Measurements from ENCODE around the gene RGS8.

DNA sequence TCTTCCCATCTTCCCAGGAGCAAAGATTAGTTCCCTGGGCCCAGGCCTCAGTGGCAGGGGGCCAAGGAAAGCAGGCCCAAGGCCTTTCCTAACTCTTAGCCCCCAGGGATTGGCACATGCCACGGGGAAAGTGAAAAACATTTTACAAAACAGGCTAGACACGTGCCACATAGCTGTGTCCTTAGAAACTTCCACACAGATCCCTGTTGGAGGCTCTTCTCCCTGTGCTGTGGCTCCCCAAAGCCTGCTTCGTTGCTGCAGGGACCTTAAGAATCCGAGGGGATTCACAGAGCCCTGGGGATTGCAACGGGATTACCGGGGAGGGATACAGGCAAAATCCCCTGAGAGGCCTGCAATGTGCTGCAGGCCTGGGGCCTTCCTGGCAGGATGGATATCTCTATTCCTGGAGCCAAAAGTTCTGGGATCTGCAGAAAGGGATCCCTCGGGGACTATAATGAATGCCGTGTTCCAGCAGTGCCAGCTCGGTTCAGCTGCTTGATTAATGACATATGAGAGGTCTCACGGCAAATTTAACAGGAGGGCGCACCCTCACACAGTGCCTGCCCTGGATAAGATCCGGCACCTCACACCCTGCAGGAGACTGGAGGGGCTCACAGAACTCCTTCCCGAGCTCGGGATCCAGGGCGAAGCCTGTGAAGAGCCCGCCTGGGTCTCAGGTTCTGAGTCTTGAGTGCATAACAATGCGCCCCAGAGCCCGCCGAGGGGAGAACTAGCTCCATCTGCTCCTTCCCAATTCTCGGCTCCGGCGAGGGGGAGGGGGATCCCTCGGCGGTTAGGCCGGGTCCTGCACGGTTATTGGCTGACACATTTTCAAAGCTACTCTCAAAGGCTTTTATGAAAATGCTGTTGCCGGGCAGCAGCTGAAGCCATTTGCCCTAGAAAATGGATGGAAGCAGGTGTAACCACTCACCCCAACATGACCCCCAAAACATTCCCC, 15.3 kb upstream of the RGS8 start:
- TF ChIP-seq TAF1 (IDR thresholded peaks at IDR 0.05; ENCODE audit: low read depth, low read length) = no peak
- TF ChIP-seq POLR2AphosphoS5 (IDR thresholded peaks at IDR 0.05; ENCODE audit: low read depth, low read length) = no peak
- TF ChIP-seq POLR2A (IDR thresholded peaks at IDR 0.05; ENCODE audit: low read depth, low read length) = no peak
- no peak for TF ChIP-seq POU2F2 (IDR thresholded peaks at IDR 0.05; ENCODE audit: low read depth, low read length)
- TF ChIP-seq SPI1 (IDR thresholded peaks at IDR 0.05; ENCODE audit: low read depth, low read length) = no peak
